Measurements from ENCODE around the gene C20orf204. TPM values are rescaled to one million over a fixed set of nuclear protein-coding genes. Genes with fewer than 3 reads are reported as not detected.
A peak's percentile ranks its signal among the peaks of the same experiment; 100 is the strongest.

Gene C20orf204
- total and polyA plus RNA-seq, 9 of the 15 experiments (the other 6 are each of a cell fraction or from before 2014, with no cell fraction given): 0.11 to 1.1 (median 0.36) TPM; not detected in 2

DNA sequence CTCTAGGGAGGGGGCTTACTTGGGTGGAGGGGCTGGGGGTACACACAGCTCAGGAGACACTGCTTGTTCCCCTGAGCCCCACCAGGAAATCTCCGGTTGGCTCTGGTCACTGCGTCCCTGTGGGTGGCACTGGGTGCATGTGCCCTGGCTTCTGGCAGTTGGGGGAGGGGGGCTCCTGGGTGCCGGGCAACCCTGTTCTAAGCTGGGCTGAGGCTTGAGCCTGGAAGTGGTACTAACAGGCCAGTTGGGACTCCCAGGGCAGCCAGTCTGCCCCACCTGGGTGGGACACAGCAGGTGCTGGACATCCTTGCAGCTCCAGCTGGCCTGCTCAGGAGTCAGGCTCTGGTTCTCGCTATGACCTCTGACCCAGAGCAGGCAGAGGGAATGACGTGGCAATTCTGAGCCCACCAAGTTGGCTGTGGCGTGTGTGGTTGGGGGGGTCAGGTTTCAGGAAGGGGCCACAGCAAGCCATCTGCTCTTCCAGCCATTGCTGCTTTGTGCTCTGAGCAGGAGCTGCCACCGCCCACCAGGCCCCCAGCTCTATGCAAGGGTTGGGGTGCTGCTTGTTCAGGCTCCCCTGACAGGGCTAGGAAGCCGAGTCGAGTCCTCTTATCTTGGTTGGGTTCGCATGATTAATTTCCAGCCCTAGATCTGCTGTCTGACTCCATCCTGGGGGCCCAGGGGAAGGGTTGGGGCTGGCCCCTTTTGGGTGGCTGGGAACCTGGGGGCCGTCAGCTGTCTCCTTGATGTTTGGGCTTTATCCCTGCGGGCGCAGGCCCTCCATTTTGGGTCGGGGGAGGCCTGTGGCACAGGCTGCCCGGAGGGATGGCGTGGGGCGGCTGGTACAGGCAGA lies 590 bp downstream of the C20orf204 start (continued):
- TF ChIP-seq DDX20 (tag; IDR thresholded peaks at IDR 0.05; ENCODE audit: low read depth) (no peak), HDAC8 (tag; IDR thresholded peaks at IDR 0.05) (no peak), SRSF1 (IDR thresholded peaks at IDR 0.05; ENCODE audit: low read depth, low read length) (no peak)
- TF ChIP-seq, protein P1, sequence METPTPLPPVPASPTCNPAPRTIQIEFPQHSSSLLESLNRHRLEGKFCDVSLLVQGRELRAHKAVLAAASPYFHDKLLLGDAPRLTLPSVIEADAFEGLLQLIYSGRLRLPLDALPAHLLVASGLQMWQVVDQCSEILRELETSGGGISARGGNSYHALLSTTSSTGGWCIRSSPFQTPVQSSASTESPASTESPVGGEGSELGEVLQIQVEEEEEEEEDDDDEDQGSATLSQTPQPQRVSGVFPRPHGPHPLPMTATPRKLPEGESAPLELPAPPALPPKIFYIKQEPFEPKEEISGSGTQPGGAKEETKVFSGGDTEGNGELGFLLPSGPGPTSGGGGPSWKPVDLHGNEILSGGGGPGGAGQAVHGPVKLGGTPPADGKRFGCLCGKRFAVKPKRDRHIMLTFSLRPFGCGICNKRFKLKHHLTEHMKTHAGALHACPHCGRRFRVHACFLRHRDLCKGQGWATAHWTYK (CRISPR knock-in tag; IDR thresholded peaks at IDR 0.05): 0 out of 2 replicates have a peak, but pooled peaks have one; percentile 44
- TF ChIP-seq, protein P2, sequence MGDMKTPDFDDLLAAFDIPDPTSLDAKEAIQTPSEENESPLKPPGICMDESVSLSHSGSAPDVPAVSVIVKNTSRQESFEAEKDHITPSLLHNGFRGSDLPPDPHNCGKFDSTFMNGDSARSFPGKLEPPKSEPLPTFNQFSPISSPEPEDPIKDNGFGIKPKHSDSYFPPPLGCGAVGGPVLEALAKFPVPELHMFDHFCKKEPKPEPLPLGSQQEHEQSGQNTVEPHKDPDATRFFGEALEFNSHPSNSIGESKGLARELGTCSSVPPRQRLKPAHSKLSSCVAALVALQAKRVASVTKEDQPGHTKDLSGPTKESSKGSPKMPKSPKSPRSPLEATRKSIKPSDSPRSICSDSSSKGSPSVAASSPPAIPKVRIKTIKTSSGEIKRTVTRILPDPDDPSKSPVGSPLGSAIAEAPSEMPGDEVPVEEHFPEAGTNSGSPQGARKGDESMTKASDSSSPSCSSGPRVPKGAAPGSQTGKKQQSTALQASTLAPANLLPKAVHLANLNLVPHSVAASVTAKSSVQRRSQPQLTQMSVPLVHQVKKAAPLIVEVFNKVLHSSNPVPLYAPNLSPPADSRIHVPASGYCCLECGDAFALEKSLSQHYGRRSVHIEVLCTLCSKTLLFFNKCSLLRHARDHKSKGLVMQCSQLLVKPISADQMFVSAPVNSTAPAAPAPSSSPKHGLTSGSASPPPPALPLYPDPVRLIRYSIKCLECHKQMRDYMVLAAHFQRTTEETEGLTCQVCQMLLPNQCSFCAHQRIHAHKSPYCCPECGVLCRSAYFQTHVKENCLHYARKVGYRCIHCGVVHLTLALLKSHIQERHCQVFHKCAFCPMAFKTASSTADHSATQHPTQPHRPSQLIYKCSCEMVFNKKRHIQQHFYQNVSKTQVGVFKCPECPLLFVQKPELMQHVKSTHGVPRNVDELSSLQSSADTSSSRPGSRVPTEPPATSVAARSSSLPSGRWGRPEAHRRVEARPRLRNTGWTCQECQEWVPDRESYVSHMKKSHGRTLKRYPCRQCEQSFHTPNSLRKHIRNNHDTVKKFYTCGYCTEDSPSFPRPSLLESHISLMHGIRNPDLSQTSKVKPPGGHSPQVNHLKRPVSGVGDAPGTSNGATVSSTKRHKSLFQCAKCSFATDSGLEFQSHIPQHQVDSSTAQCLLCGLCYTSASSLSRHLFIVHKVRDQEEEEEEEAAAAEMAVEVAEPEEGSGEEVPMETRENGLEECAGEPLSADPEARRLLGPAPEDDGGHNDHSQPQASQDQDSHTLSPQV (IDR thresholded peaks at IDR 0.05): peak; percentile 78
- TF ChIP-seq, protein P3, sequence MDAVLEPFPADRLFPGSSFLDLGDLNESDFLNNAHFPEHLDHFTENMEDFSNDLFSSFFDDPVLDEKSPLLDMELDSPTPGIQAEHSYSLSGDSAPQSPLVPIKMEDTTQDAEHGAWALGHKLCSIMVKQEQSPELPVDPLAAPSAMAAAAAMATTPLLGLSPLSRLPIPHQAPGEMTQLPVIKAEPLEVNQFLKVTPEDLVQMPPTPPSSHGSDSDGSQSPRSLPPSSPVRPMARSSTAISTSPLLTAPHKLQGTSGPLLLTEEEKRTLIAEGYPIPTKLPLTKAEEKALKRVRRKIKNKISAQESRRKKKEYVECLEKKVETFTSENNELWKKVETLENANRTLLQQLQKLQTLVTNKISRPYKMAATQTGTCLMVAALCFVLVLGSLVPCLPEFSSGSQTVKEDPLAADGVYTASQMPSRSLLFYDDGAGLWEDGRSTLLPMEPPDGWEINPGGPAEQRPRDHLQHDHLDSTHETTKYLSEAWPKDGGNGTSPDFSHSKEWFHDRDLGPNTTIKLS (IDR thresholded peaks at IDR 0.05; ENCODE audit: borderline replicate concordance, low read depth): peak; percentile 44; the same call in 1 of the 2 replicates
- TF ChIP-seq, protein P4, sequence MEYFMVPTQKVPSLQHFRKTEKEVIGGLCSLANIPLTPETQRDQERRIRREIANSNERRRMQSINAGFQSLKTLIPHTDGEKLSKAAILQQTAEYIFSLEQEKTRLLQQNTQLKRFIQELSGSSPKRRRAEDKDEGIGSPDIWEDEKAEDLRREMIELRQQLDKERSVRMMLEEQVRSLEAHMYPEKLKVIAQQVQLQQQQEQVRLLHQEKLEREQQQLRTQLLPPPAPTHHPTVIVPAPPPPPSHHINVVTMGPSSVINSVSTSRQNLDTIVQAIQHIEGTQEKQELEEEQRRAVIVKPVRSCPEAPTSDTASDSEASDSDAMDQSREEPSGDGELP (CRISPR knock-in tag; IDR thresholded peaks at IDR 0.05; ENCODE audit: borderline replicate concordance): peak; percentile 67; the same call in 1 of the 2 replicates
